Lung (tissue), 12 donors: ENCODE results near the gene NTM. TPM values are rescaled to one million over a fixed set of nuclear protein-coding genes. Genes with fewer than 3 reads are reported as not detected.

Experiments
- ATAC-seq: fragments of 200-7000 bp; cut with Tn5 transposase; one replicate; pipeline ENCODE4 v1.9.1; 2020; ENCODE audit warnings: moderate number of reproducible peaks; ENCODE audit not compliant: insufficient read depth, low FRiP score
- DNase-seq, 3 donors: peaks; one replicate each; pipeline ENCODE4 v3.0.0-alpha.2; 2013 to 2017
- H3K27ac ChIP-seq, 2 donors: one replicate each; pipeline ENCODE4 v1.5.1; 2013; ENCODE audit warnings: mild to moderate bottlenecking in 2 of 2, moderate library complexity in 2 of 2, control low read depth in 1 of 2, inconsistent platforms in 1 of 2, low read depth in 1 of 2, low read length in 1 of 2
- H3K27me3 ChIP-seq, 3 donors: one replicate each; pipeline ENCODE4 v1.5.1; 2013; ENCODE audit warnings: low read length in 2 of 3; ENCODE audit not compliant: control insufficient read depth in 3 of 3, insufficient read depth in 3 of 3
- H3K36me3 ChIP-seq, 4 donors: one replicate each; pipeline ENCODE4 v1.5.1; 2013; ENCODE audit warnings: low read length in 4 of 4, mild to moderate bottlenecking in 1 of 4, moderate library complexity in 1 of 4; ENCODE audit not compliant: control insufficient read depth in 4 of 4, insufficient read depth in 4 of 4
- H3K4me1 ChIP-seq, 5 donors: one replicate each; pipeline ENCODE4 v1.5.1; 2013; ENCODE audit warnings: low read length in 5 of 5, mild to moderate bottlenecking in 2 of 5, moderate library complexity in 1 of 5; ENCODE audit not compliant: control insufficient read depth in 5 of 5, insufficient read depth in 5 of 5
- H3K4me3 ChIP-seq: one replicate; pipeline ENCODE4 v1.5.1; 2013; ENCODE audit warnings: mild to moderate bottlenecking, control low read depth, moderate library complexity
- H3K9ac ChIP-seq, 2 donors: one replicate each; pipeline ENCODE4 v1.5.1; 2013; ENCODE audit warnings: low read length in 2 of 2, control low read depth in 1 of 2; ENCODE audit not compliant: insufficient read depth in 1 of 2
- H3K9me3 ChIP-seq, 4 donors: one replicate each; pipeline ENCODE4 v1.5.1; 2013; ENCODE audit warnings: low read length in 3 of 4, mild to moderate bottlenecking in 1 of 4, moderate library complexity in 1 of 4; ENCODE audit not compliant: control insufficient read depth in 4 of 4, insufficient read depth in 3 of 4
- CTCF ChIP-seq: IDR thresholded peaks from 2 replicates; pipeline ENCODE4 v1.5.1; 2012; ENCODE audit warnings: mild to moderate bottlenecking; ENCODE audit errors: control extremely low read depth, extremely low read depth
- WGBS, 2 donors: extraction: QIAGEN DNeasy Blood & Tissue Kit; methylation state at CpG; one replicate each; pipeline ENCODE4 v1.1.7; 2013; 5-methylcytosine and 5-hydroxymethylcytosine counted together
- polyA plus RNA-seq, 2 donors: library from polyadenylated mRNA; stranded (reverse); fragments of 200-250 nt; gene quantifications; one replicate each; pipeline ENCODE4 v1.2.1, GENCODE V29; 2013
- total RNA-seq, 2 donors: library from RNA; depleted of rRNA in 1 of 2; stranded (reverse); fragments of >200 nt in 1 of 2; gene quantifications; one replicate each; pipeline ENCODE4 v1.2.1, GENCODE V29; 2014 to 2021
- donor health status: control.
- donor health status: control.
- donor health status: Bipolar disorder and iron deficiency.
- donor health status: healthy.
- donor health status: DM: yes; HTN: yes; CAD: no.

NTM gene
- total and polyA plus RNA-seq, 4 donors, result 0.39 to 30.9 (median 7.2) TPM

- H3K27ac ChIP-seq, result no peak overlapping the region
Observed at GRCh38 chr11:132008226-132008625, 637.8 kb downstream of the NTM start.

DNA sequence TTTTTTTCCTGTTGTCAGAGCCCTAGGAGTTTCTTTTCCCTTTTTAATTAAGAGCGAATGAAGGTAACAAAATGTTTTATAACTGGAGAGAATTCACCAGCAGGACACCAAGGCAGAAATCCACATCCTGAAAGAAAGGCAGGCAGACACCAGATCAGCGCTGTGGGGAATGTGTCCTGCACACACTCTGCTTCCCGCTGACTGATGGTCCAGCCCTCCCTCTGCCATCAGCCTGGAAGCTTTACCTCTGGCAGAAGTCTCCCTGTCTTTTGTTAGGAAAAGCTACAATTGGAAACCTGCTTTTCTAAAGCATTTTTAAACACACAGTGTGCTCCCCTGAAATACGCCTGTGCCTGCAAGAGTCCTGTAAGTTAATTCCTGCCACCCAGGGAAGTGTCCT, 638.5 kb downstream of the NTM start:
- Histone ChIP-seq H3K27me3 (peaks cover 0 to 4% (median 0%) of the 10 kb centered on the region in 3 donors), H3K4me1 (peaks cover 0 to 16% (median 0%) of the 10 kb centered on the region in 5 donors), H3K27ac (no peak overlapping the region), H3K9ac (no peak overlapping the region), H3K9me3 (no peaks in the 10 kb centered on the region), H3K36me3 (no peaks in the 10 kb centered on the region), H3K4me3 (no peak overlapping the region)
- no peak for ATAC-seq
- 38 to 50% methylated on average over 4 of the region's 4 CpGs for WGBS, 2 donors
- no peak for DNase-seq
- no peak for TF ChIP-seq CTCF

More at GRCh38 chr11:132008226-132008625, 637.8 kb downstream of the NTM start:
- TF ChIP-seq CTCF, result no peak
- peaks cover 0 to 4% (median 0%) of the 10 kb centered on the region in 3 donors for H3K27me3 ChIP-seq
- no peak overlapping the region for H3K9ac ChIP-seq
- no peaks in the 10 kb centered on the region for H3K9me3 ChIP-seq
- H3K36me3 ChIP-seq, result no peaks in the 10 kb centered on the region
- ATAC-seq (no peak), DNase-seq (no peak)
- WGBS, 2 donors, result 41 to 86% methylated on average over 1 of the region's 1 CpG
- no peak overlapping the region for H3K4me3 ChIP-seq
- peaks cover 0 to 16% (median 0%) of the 10 kb centered on the region in 5 donors for H3K4me1 ChIP-seq

DNA sequence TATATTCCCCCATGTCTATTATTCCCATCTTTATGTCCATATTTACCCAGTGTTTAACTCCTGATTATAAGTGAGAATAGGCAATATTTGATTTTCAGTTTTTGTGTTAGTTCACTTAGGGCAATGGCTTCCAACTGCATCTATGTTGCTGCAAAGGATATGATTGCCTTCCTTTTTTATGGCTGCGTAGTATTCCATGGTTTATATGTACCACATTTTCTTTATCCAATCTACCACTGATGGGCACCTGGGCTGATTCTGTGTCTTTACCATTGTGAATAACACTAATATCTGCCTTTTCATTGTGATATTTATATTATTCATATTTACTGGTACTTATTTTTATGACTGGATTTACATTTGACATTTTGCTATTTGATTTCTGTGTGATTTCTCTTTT, 649.6 kb downstream of the NTM start:
- no peak overlapping the region for H3K9ac ChIP-seq
- no peak overlapping the region for H3K4me3 ChIP-seq
- ATAC-seq (no peak), DNase-seq (no peak)
- H3K27ac ChIP-seq, result no peak overlapping the region
- H3K27me3 ChIP-seq, result peaks cover 0 to 3% (median 3%) of the 10 kb centered on the region in 3 donors
- WGBS, 2 donors, result 93 to 100% methylated on average over 1 of the region's 1 CpG
- peaks cover 0 to 4% (median 0%) of the 10 kb centered on the region in 4 donors for H3K9me3 ChIP-seq
- TF ChIP-seq CTCF, result no peak
- peaks cover 0 to 15% (median 0%) of the 10 kb centered on the region in 5 donors for H3K4me1 ChIP-seq
- no peaks in the 10 kb centered on the region for H3K36me3 ChIP-seq

DNA sequence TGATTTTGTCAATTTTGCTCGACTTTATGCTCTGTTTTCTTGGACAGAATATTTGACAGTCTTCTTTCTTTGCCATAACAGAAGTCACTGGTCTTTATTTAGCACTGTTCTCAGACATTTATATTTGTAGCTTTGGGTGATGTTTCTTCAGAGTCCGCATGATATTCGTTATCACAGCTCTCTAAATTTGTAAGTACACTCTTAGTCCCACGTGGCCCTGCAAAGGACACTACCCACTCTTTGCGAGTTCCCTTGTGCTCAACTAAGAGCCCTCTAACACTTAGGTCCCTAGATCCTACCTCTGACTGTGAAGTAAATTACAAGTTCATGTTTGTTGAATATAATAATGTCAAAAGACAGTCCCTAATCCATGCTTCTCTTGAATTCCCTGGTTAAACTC, 651.9 kb downstream of the NTM start:
- ATAC-seq (no peak), DNase-seq (no peak)
- Histone ChIP-seq H3K9ac (no peak overlapping the region), H3K36me3 (no peaks in the 10 kb centered on the region), H3K9me3 (peaks cover 0 to 4% (median 0%) of the 10 kb centered on the region in 4 donors), H3K4me3 (no peak overlapping the region), H3K27me3 (peaks cover 0 to 3% (median 3%) of the 10 kb centered on the region in 3 donors), H3K4me1 (peaks cover 0 to 18% (median 0%) of the 10 kb centered on the region in 5 donors), H3K27ac (no peak overlapping the region)
- no peak for TF ChIP-seq CTCF
- 75 to 82% methylated on average over 5 of the region's 5 CpGs for WGBS, 2 donors
